Measurements from ENCODE around the gene FCGBP.
"Not testable (repeated sequence)": the region's sequence is repeated elsewhere in the genome, so short reads cannot be mapped to it uniquely, and the experiment has no call there.

FCGBP gene

DNA sequence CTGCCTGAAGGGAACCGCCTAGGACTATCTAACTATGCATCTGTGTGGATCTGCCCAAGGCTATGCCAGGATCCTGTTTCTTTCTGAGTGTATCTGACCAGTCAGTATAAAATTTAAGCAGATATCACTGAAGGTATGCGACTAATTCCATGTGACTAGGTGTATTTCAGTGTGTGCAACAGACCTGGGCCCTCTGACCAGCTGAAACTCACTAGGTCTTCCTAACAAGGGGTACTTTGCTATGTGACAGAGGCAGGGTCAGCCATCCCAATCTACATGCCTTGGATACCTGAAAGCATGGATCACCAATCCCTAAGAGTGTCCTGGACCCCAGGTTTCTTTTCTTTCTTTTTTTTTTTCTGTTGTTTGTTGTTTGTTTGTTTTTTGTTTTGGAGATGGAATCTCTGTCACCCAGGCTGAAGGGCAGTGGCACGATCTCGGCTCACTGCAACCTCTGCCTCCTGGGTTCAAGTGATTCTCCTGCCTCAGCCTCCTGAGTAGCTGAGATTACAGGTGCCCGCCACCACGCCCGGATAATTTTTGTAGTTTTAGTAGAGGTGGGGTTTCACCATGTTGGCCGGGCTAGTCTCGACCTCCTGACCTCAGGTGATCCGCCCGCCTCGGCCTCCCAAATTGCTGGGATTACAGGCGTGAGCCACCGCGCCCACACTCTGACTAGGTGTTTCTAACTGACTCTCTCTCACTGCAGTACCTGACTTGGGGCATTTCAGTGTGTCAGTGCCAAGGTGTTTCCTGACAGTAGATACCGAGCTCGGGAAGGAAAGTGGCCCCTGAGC is 43.5 kb downstream of the FCGBP start:
- no peak for DNase-seq (ENCODE audit: low spot score)

DNA sequence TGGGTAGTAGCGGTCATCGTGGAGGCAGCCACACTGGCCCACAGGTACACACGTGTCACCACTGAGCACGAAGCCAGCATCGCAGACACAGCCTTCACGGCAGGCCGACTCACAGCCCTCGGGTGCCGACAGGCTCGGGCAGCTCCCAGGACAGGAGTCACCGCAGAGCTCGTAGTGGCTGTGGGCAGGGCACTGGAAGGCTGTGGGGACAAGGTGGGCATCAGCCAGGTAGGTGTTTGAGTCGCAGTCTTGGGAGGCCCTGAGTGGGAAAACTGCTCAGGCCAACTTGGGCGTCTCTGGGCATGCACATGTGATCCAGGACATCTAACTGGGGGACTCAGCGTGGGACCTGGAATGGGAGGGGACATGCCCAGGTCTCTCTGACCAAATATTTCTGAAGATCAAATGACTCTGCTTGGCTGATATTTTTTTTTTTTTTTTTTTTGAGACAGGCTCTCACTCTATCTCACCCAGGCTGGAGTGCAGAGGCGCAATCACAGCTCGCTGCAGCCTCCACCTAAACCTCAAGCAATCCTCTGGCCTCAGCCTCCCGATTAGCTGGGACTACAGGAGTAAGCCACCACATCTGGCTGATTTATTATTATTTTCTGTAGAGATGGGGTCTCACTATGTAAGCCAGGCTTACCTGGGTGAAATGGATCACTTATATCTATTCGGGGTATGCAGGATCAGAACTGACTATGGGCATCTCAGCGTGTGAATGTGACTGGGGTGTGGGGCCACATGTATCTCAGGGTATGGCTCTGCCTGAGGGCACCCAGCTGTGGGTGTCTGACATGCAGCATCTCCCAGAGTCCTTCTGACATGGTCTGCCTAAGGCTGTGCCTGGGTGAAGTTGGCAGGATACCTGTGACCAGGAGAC is 44.3 kb downstream of the FCGBP start:
- DNase-seq (ENCODE audit: low spot score), result not testable (repeated sequence)

DNA sequence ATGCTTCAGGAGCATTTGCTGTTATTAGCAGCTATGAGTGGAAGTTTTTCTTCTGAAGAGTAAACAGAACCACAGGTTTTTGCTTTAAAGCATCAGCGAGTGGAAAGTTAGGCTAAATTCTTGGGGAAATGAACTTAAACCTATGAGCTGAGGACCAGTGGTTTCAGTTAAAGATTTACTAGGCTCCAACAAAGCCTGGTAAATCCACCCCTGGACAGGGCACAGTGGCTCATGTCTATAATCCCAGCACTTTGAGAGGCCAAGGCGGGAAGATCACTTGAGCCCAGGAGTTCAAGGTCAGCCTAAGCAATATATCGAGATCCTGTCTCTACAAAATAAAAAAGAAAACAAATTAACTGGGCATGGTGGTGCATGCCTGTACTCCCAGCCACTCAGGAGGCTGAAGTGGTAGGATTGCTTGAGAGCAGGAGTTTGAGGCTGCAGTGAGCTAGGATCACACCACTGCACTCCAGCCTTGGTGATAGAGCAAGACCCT is 46.9 kb downstream of the FCGBP start:
- not testable (repeated sequence) for DNase-seq (ENCODE audit: low spot score)

DNA sequence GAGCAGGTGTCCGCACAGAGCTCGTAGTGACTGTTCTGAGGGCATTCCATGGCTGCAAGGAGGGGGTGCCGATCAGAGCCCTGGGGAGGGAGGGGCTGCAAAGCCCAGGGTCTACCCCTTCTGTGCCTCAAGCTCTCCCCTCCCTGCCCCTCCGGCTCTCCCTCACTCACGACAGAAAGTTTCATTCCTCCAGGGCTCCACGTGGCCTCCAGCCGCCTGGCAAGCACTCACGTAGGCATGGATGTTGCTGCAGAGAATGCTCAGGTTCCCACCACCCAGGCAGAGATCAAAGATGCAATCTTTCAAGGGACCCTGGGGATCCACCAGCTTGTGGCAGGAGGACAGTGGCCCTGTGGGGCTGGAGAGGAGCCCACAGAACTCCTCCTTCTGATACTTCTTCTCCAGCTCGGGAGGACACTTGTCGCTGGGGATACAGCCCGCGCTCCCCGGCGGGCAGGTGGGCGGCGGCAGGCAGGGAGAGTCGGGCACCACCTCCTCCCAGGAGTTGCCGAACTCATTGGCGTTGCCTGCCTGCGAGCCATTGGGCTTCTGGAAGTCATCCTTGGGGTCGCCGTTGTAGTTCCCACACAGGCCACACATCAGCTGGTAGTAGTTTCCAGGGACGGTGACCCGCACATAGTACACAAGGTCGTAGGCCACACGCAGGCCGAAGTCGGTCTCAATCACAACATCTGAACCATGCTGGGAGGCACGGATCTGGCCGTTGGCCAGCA is 48.4 kb downstream of the FCGBP start:
- not testable (repeated sequence) for DNase-seq (ENCODE audit: low spot score)

DNA sequence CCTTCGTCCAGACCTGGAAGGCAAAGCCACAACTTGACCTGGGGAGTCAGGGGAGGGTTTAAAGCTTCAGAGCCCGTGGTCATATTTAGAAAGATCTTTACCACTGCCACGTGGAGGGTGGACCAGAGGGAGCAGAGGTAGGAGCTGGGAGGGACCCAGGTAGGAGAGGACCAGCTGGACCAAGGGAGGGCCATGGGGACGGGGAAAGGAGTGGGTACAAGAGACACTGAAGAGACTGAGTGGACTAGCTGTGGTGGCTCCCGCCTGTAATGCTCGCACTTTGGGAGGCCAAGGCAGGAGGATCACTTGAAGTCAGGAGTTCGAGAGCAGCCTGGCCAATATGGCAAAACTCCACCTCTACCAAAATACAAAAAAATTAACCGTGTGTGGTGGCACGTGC is 49.7 kb downstream of the FCGBP start:
- DNase-seq (ENCODE audit: low spot score), result not testable (repeated sequence)

All from CD4-positive, alpha-beta T cell treated with Interleukin-15 for 4 hours (primary cell).